Tibial artery (tissue), 4 donors: Measurements from ENCODE around the gene AFAP1L2.

ENCODE experiments used
- DNase-seq, 2 donors: peaks; one replicate each; pipeline ENCODE4 v3.0.0-alpha.2; 2019
- H3K27ac ChIP-seq, 2 donors: fragments of 200-600 bp; sonication (generic) in 1 of 2; 1 replicate in 1 of 2; 2 replicates in 1 of 2; pipeline ENCODE4 v1.5.1; 2018 to 2019; ENCODE audit warnings: mild to moderate bottlenecking in 1 of 2
- H3K27me3 ChIP-seq, 2 donors: fragments of 200-600 bp; sonication (generic) in 1 of 2; one replicate each; pipeline versions ENCODE4 v1.5.1 to v1.6.0; 2016 to 2019
- H3K36me3 ChIP-seq, 3 donors: fragments of 200-600 bp; sonication (generic) in 2 of 3; one replicate each; pipeline ENCODE4 v1.5.1; 2016 to 2019; ENCODE audit warnings: mild to moderate bottlenecking in 2 of 3
- H3K4me1 ChIP-seq, 4 donors: fragments of 200-600 bp; sonication (generic) in 2 of 4; 1 replicate in 3 of 4; 2 replicates in 1 of 4; pipeline ENCODE4 v1.5.1; 2016 to 2019
- H3K4me3 ChIP-seq, 2 donors: fragments of 200-600 bp; sonication (generic) in 1 of 2; 1 replicate in 1 of 2; 2 replicates in 1 of 2; pipeline ENCODE4 v1.5.1; 2018 to 2019; ENCODE audit warnings: mild to moderate bottlenecking in 2 of 2
- H3K9me3 ChIP-seq, 3 donors: fragments of 200-600 bp; sonication (generic) in 1 of 3; one replicate each; pipeline ENCODE4 v1.5.1; 2016 to 2019
- CTCF ChIP-seq, 2 experiments: fragments of 200-600 bp in 1 of 2; fragments of 450-650 bp in 1 of 2; IDR thresholded peaks; one replicate each; pipeline ENCODE4 v1.5.1; 2017 to 2019; ENCODE audit warnings: antibody characterized with exemption in 2 of 2, mild to moderate bottlenecking in 1 of 2, moderate library complexity in 1 of 2
- intact Hi-C: fragments of 100-400 bp; cut with DNase I; formaldehyde crosslinking; loops from one replicate; pipeline ENCODE4 v1.15.0; 2023; ENCODE audit warnings: low total_unique reads

AFAP1L2 gene

GRCh38 chr10:114386452-114386851 is 17.9 kb downstream of the AFAP1L2 start:
- no peak for TF ChIP-seq CTCF (IDR thresholded peaks at IDR 0.05)
- Histone ChIP-seq H3K4me3 (no peak overlapping the region), H3K27ac (no peak overlapping the region), H3K4me1 (peaks cover 0 to 24% (median 11%) of the 10 kb centered on the region in 4 donors), H3K36me3 (no peaks in the 10 kb centered on the region), H3K9me3 (no peaks in the 10 kb centered on the region), H3K27me3 (no peaks in the 10 kb centered on the region)
- intact Hi-C loops, result no loop called here
- DNase-seq, result no peak

GRCh38 chr10:114385557-114385956 is 18.7 kb downstream of the AFAP1L2 start:
- no peak for DNase-seq
- no peak overlapping the region for H3K4me3 ChIP-seq
- intact Hi-C loops, result no loop called here
- no peaks in the 10 kb centered on the region for H3K9me3 ChIP-seq
- TF ChIP-seq CTCF (IDR thresholded peaks at IDR 0.05), result no peak
- no peaks in the 10 kb centered on the region for H3K27me3 ChIP-seq
- H3K36me3 ChIP-seq, result no peaks in the 10 kb centered on the region
- H3K4me1 ChIP-seq, result peaks cover 0 to 24% (median 11%) of the 10 kb centered on the region in 4 donors
- no peak overlapping the region for H3K27ac ChIP-seq

DNA sequence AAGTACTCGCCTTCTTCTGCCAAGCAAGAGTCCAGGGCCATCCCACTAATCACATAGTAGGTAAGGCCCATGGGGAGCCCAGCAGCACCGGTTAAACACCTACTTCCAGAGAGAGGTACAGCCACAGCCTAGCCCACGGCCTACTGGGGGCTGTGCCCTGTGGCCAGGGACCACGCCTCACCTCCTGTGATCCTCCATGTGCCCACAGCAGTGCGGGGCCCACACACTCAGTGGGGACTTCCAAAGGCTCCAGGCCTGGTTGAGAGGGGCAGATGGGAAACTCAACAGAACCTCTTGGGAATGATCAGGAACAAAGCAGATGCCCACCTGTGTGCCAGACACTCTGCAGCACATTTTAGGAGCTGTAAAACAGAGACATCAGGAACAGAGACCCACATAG is 19.7 kb downstream of the AFAP1L2 start:
- H3K9me3 ChIP-seq, result no peaks in the 10 kb centered on the region
- no peak overlapping the region for H3K4me3 ChIP-seq
- H3K27ac ChIP-seq, result no peak overlapping the region
- H3K4me1 ChIP-seq, result peaks cover 0 to 16% (median 8%) of the 10 kb centered on the region in 4 donors
- intact Hi-C loops, result no loop called here
- no peaks in the 10 kb centered on the region for H3K36me3 ChIP-seq
- no peaks in the 10 kb centered on the region for H3K27me3 ChIP-seq
- DNase-seq, result no peak
- no peak for TF ChIP-seq CTCF (IDR thresholded peaks at IDR 0.05)

DNA sequence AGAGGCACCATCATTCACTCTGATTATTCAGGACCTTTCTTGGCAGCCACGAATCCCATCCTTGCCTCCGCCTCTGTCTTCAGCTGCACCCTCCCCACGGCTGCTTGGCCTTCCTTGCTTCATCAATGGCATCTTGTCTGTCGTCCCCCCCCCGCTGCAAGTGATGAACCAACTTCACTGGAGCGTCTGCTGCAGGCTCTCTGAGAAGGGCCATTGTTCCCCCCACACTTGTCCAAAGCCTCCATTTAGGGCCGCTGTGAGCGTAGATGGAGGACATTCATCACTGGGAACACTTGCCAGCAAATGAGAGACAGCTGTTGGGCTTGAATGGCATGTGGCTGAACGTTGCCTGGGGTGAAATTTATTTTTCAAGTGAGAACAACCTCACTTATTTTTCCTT is 20.1 kb downstream of the AFAP1L2 start:
- intact Hi-C loops, result no loop called here
- no peaks in the 10 kb centered on the region for H3K27me3 ChIP-seq
- no peak for DNase-seq
- TF ChIP-seq CTCF (IDR thresholded peaks at IDR 0.05), result no peak
- H3K27ac ChIP-seq, result no peak overlapping the region
- peaks cover 0 to 11% (median 5%) of the 10 kb centered on the region in 4 donors for H3K4me1 ChIP-seq
- no peaks in the 10 kb centered on the region for H3K9me3 ChIP-seq
- H3K36me3 ChIP-seq, result no peaks in the 10 kb centered on the region
- H3K4me3 ChIP-seq, result no peak overlapping the region

DNA sequence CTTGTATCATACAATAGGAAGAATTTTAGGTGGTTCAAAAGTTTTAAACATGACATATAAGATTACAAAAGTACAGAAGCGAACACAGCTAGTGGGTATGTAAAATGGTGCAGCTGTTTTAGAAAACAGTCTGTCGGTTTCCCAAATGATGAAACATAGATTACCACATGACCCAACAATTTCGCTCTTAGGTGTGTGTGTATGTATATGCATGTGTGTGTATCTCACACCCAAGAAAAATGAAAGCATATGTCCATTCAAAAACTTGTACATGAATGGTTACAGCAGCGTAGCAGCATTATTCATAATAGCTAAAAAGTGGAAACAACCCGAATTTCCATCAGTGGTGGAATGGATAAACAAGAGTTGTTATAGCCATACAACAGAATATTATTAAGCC is 23.5 kb downstream of the AFAP1L2 start:
- Histone ChIP-seq H3K4me1 (peaks cover 0 to 4% (median 0%) of the 10 kb centered on the region in 4 donors), H3K27ac (no peak overlapping the region), H3K9me3 (no peaks in the 10 kb centered on the region), H3K4me3 (no peak overlapping the region), H3K36me3 (no peaks in the 10 kb centered on the region), H3K27me3 (no peaks in the 10 kb centered on the region)
- no peak for DNase-seq
- TF ChIP-seq CTCF (IDR thresholded peaks at IDR 0.05), result no peak
- intact Hi-C loops, result no loop called here

- Histone ChIP-seq H3K27me3 (no peaks in the 10 kb centered on the region), H3K27ac (no peak overlapping the region), H3K4me3 (no peak overlapping the region), H3K4me1 (peaks cover 0 to 3% (median 2%) of the 10 kb centered on the region in 4 donors), H3K36me3 (no peaks in the 10 kb centered on the region), H3K9me3 (no peaks in the 10 kb centered on the region)
- intact Hi-C loops, result no loop called here
- no peak for TF ChIP-seq CTCF (IDR thresholded peaks at IDR 0.05)
- no peak for DNase-seq
These were observed 24.2 kb downstream of the AFAP1L2 start for GRCh38 chr10:114380060-114380459.
